HG03575 (cell line): ENCODE measurements around the gene KRIT1.
"Not testable (repeated sequence)": the region's sequence is repeated elsewhere in the genome, so short reads cannot be mapped to it uniquely, and the experiment has no call there.

Experiments
- ATAC-seq: cut with Tn5 transposase; IDR thresholded peaks from one replicate; pipeline ENCODE4 v1.9.1; 2021; ENCODE audit not compliant: unreplicated experiment, insufficient number of reproducible peaks, low FRiP score; ENCODE audit errors: extremely low read depth

KRIT1 gene

GRCh38 chr7:92169529-92169928, 76.2 kb downstream of the KRIT1 start:
- not testable (repeated sequence) for ATAC-seq

DNA sequence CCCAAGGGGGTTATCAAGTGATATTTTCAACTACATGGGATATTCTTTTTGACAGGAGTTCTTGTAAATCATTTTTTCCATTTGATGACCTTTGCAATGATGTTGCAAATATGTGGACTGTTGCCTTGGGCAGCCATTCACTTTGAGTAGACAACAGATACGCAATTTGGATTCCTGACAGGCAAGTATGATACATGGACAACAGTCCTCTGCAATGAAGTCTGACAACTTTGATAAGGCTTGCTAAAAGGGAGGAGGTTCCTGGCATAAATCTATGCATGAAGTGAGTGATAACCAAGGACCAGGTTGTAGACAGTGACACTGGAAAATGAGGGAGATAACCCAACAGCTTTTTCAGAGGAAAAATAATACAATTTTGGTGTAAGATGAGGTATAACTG, 84.4 kb downstream of the KRIT1 start:
- ATAC-seq, result no peak

- no peak for ATAC-seq
Observed at GRCh38 chr7:92158660-92159575, 86.8 kb downstream of the KRIT1 start.

- no peak for ATAC-seq
Observed at GRCh38 chr7:92156990-92157389, 88.7 kb downstream of the KRIT1 start.

GRCh38 chr7:92155108-92155739, 90.5 kb downstream of the KRIT1 start:
- ATAC-seq, result no peak

DNA sequence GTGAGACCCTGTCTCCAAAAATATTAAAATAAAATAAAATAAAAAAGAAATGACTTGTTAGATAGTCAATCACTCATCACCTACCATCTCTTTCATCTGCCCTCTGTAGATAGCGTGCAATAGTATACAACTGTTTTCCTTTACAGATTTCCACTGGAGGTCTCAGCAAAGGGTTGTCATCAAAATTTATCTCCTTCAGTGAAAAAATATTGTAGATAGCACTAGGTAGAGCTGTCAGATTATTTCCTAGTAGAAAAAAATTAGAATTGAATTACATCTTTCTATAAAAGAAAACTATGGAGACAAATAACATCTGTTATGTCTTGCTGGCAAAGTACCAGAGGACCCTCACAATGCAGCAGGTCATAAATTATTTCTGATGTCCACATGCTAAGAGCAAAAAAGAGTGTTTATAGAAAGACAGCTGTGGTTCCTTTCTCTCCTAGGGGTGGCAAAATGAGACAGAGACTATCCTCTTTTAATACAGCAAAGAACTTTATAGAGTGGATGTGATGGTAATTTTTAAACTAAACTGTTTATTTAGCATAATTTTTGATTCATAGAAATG, 95.2 kb downstream of the KRIT1 start:
- no peak for ATAC-seq

DNA sequence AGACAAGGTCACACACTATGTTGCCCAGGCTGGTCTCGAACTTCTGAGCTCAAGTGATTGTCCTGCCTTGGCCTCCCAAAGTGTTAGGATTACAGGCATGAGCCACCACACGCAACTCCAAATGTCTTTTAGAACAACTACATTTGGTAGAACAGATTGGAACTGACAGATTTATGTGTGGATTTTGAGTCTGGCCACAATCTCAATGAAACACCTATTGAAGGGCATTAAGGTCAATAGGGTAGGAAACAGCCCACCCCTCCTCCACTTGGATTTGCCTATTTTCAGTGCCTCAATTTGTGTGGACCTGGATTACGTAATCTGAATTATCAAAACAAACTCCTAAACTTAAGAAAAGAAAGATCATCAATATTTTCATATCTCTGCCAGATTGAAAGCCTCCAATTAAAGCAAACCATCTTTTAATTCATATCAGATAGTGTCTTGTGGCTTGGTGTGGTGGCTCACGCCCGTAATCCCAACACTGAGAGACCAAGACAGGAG, 95.9 kb downstream of the KRIT1 start:
- no peak for ATAC-seq
